Measurements from ENCODE around the gene CD2.

Gene CD2

DNA sequence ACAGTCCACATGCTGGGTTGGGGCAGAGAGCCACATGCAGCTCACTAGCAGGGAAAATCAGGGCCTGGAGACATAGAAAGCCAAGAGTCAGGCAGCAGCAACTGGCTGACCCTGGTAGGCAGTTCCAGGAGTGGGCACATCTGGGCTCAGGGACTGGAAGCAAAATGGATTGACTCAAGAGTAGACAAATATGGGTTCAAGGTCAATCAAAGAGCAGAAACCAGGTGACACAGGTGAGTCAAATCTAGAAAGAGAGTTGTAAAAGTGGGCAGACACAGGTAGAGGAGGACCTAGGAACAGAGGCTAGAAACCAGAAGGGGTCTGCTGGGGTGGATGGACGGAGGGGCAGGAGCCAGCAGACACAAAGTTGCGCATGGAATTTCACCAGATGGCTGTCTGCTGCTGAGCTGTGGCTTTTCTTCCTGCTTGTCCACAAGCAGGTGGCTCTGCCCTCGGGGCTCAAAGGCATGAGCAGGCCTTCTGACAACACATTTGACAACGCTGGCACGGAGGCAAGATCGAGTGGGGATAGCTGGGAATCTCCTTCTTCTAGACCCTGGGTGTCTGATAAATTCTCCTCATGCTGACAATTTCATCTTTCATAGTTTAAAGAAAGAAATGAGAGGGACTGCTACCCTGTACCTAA is 45.9 kb upstream of the CD2 start:
- H4K20me1 ChIP-seq (ENCODE audit: insufficient read depth, low read length), result no peaks in the 10 kb centered on the region
- no peak for TF ChIP-seq EZH2 (IDR thresholded peaks at IDR 0.05; ENCODE audit: borderline replicate concordance, low read depth, low read length, severe bottlenecking)
- TF ChIP-seq CTCF (IDR thresholded peaks at IDR 0.05; ENCODE audit: borderline replicate concordance, extremely low read depth, low read length, poor library complexity, severe bottlenecking), result no peak

DNA sequence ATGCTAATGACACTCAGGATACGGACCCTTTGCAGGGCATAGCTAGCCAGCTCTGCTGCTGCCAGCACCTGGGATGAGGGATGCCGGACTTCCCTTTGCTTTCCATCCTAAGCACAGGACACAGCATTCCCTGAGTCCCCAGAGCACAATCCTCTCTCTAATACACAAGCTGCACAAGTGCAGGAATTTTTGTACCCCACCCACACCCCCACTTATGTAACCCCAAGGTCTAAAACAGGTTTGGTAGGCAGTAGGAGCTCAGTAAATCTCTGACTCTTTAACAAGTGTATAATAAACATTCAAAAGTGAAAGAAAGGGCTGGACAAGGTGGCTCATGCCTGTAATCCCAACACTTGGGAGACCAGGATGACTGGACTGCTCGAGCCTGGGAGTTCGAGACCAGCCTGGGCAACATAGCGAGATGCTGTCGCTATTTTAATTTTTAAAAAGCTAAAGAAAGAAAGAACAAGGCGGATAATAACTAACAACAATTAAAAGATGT is 44.5 kb upstream of the CD2 start:
- no peaks in the 10 kb centered on the region for H3K36me3 ChIP-seq (ENCODE audit: insufficient read depth, low read length)
- no peaks in the 10 kb centered on the region for H3K79me2 ChIP-seq (ENCODE audit: insufficient read depth, low read length)
- 0 out of 2 replicates have a peak, but pooled peaks cover 3% of the 10 kb centered on the region for H3K4me1 ChIP-seq (ENCODE audit: insufficient read depth, low read length)
- TF ChIP-seq CTCF (IDR thresholded peaks at IDR 0.05; ENCODE audit: borderline replicate concordance, extremely low read depth, low read length, poor library complexity, severe bottlenecking) (no peak), EZH2 (IDR thresholded peaks at IDR 0.05; ENCODE audit: borderline replicate concordance, low read depth, low read length, severe bottlenecking) (no peak)
- no peaks in the 10 kb centered on the region for H3K27me3 ChIP-seq (ENCODE audit: insufficient read depth, low read length, poor library complexity)
- ATAC-seq (ENCODE audit: insufficient read depth, low read depth) (no peak), DNase-seq (no peak)
- H3K9ac ChIP-seq (ENCODE audit: low read depth, low read length), result no peak overlapping the region
- H3K9me3 ChIP-seq (ENCODE audit: insufficient read depth, low read length, severe bottlenecking), result peaks cover 9% of the 10 kb centered on the region
- H2AFZ ChIP-seq (ENCODE audit: low read depth, low read length), result no peak overlapping the region
- no peak overlapping the region for H3K4me2 ChIP-seq (ENCODE audit: insufficient read depth, low read length)
- no peak overlapping the region for H3K4me3 ChIP-seq (ENCODE audit: low read depth in 1 of 2, low read length in 2 of 2)
- H4K20me1 ChIP-seq (ENCODE audit: insufficient read depth, low read length), result no peaks in the 10 kb centered on the region
- no peak overlapping the region for H3K27ac ChIP-seq (ENCODE audit: low read length)

More for the DNA sequence above, 45.9 kb upstream of the CD2 start:
- Histone ChIP-seq H3K27ac (ENCODE audit: low read length) (no peak overlapping the region), H2AFZ (ENCODE audit: low read depth, low read length) (no peak overlapping the region), H3K9ac (ENCODE audit: low read depth, low read length) (no peak overlapping the region), H3K4me3 (ENCODE audit: low read depth in 1 of 2, low read length in 2 of 2) (no peak overlapping the region), H3K4me1 (ENCODE audit: insufficient read depth, low read length) (0 out of 2 replicates have a peak, but pooled peaks cover 3% of the 10 kb centered on the region), H3K4me2 (ENCODE audit: insufficient read depth, low read length) (no peak overlapping the region), H3K27me3 (ENCODE audit: insufficient read depth, low read length, poor library complexity) (no peaks in the 10 kb centered on the region), H3K79me2 (ENCODE audit: insufficient read depth, low read length) (no peaks in the 10 kb centered on the region), H3K9me3 (ENCODE audit: insufficient read depth, low read length, severe bottlenecking) (peaks cover 9% of the 10 kb centered on the region), H3K36me3 (ENCODE audit: insufficient read depth, low read length) (no peaks in the 10 kb centered on the region)
- DNase-seq, result no peak
- ATAC-seq (ENCODE audit: insufficient read depth, low read depth), result no peak

DNA sequence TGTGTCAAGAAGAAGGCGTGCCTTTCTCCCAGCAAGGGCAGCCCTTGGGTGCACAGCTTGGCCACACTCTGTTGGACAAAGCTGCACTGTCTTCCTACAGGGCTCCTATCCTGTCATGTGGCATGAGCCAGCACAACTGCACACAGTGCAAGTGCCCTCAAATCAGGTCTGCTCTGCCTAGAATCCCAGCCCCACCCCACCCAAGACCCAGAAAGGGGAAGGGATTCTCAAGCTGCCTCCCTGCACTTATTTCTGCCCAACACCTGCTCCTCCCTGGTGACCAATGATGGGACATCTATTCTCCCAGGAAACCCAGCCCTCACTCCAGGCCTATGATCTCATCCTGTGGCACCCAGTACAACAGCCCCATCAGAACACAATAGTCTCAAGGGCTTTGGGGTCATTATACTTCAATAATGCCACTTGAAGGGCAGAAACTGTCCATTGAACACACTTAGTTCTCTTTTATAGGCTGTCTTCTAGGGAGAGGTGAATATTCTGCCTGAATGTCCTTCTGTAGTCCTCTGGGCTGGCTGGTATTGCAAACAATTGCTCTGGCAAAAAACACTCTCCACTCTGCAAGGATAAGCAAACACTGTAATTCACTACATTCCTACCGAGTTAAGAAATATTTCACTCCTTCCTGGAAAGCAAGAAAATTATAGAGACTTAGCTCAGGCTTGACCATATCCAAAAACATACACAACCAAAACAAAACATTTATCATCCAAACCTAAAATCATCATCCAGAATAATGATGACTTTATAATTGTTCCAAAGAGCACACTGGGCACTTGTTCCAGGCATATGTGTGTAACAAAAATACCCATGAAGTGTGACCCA is 43.6 kb upstream of the CD2 start:
- H3K79me2 ChIP-seq (ENCODE audit: insufficient read depth, low read length), result no peaks in the 10 kb centered on the region
- H3K27me3 ChIP-seq (ENCODE audit: insufficient read depth, low read length, poor library complexity), result no peaks in the 10 kb centered on the region
- H3K36me3 ChIP-seq (ENCODE audit: insufficient read depth, low read length), result no peaks in the 10 kb centered on the region
- no peaks in the 10 kb centered on the region for H4K20me1 ChIP-seq (ENCODE audit: insufficient read depth, low read length)
- H3K4me2 ChIP-seq (ENCODE audit: insufficient read depth, low read length), result no peak overlapping the region
- no peak for TF ChIP-seq CTCF (IDR thresholded peaks at IDR 0.05; ENCODE audit: borderline replicate concordance, extremely low read depth, low read length, poor library complexity, severe bottlenecking)
- no peak for TF ChIP-seq EZH2 (IDR thresholded peaks at IDR 0.05; ENCODE audit: borderline replicate concordance, low read depth, low read length, severe bottlenecking)
- H3K4me3 ChIP-seq (ENCODE audit: low read depth in 1 of 2, low read length in 2 of 2), result no peak overlapping the region
- DNase-seq, result no peak
- H3K9me3 ChIP-seq (ENCODE audit: insufficient read depth, low read length, severe bottlenecking), result peaks cover 9% of the 10 kb centered on the region
- no peak overlapping the region for H3K27ac ChIP-seq (ENCODE audit: low read length)
- 0 out of 2 replicates have a peak, but pooled peaks cover 3% of the 10 kb centered on the region for H3K4me1 ChIP-seq (ENCODE audit: insufficient read depth, low read length)
- H3K9ac ChIP-seq (ENCODE audit: low read depth, low read length), result no peak overlapping the region
- H2AFZ ChIP-seq (ENCODE audit: low read depth, low read length), result no peak overlapping the region
- ATAC-seq (ENCODE audit: insufficient read depth, low read depth), result no peak
